GM21360 (cell line): ENCODE results near the gene ITPRIP.

Experiments
- ATAC-seq: cut with Tn5 transposase; IDR thresholded peaks from one replicate; pipeline ENCODE4 v1.9.1; 2021; ENCODE audit warnings: mild to moderate bottlenecking, moderate library complexity; ENCODE audit not compliant: unreplicated experiment

Gene ITPRIP

GRCh38 chr10:104337985-104338735 is at the start of gene ITPRIP:
TSS of gene ITPRIP (minus strand) at chr10:104338465. CDS start at chr10:104316051, 22,414 bp downstream.
- ATAC-seq: peak; percentile 59

GRCh38 chr10:104387130-104387888 is 49.0 kb upstream of the ITPRIP start:
- ATAC-seq: no peak

GRCh38 chr10:104380336-104380735 is 42.1 kb upstream of the ITPRIP start:
- no peak for ATAC-seq

GRCh38 chr10:104376784-104377300 is 38.6 kb upstream of the ITPRIP start:
- ATAC-seq: no peak

GRCh38 chr10:104374591-104374990 is 36.3 kb upstream of the ITPRIP start:
- ATAC-seq: no peak

GRCh38 chr10:104371753-104372152 is 33.5 kb upstream of the ITPRIP start:
- no peak for ATAC-seq

- no peak for ATAC-seq
These were observed 30.1 kb upstream of the ITPRIP start for GRCh38 chr10:104368381-104368780.

- ATAC-seq: no peak
These were observed 29.6 kb upstream of the ITPRIP start for GRCh38 chr10:104367904-104368303.

GRCh38 chr10:104359811-104360210 is 21.5 kb upstream of the ITPRIP start:
- no peak for ATAC-seq

GRCh38 chr10:104353325-104354048 is 15.2 kb upstream of the ITPRIP start, which contains the start of gene CFAP58:
TSS of gene CFAP58 (plus strand) at chr10:104353833. CDS start at chr10:104353898, 65 bp downstream.
- peak; percentile 47 for ATAC-seq

GRCh38 chr10:104351919-104352318 is 13.7 kb upstream of the ITPRIP start:
- no peak for ATAC-seq

GRCh38 chr10:104351061-104351702 is 12.9 kb upstream of the ITPRIP start:
- ATAC-seq: no peak

- peak; percentile 43 for ATAC-seq
These were observed 11.9 kb upstream of the ITPRIP start for GRCh38 chr10:104350127-104350635.

- peak; percentile 58 for ATAC-seq
These were observed 11.4 kb upstream of the ITPRIP start for GRCh38 chr10:104349623-104350126.

GRCh38 chr10:104348601-104349000 is 10.3 kb upstream of the ITPRIP start:
- no peak for ATAC-seq

- ATAC-seq: no peak
These were observed 9.2 kb upstream of the ITPRIP start for GRCh38 chr10:104347295-104348045.

GRCh38 chr10:104345941-104346340 is 7.7 kb upstream of the ITPRIP start:
- ATAC-seq: no peak

- ATAC-seq: no peak
These were observed 7.2 kb upstream of the ITPRIP start for GRCh38 chr10:104345515-104345914.

- no peak for ATAC-seq
These were observed 6.0 kb upstream of the ITPRIP start for GRCh38 chr10:104344219-104344618.
